Astrocyte (in vitro differentiated cells and primary cell): ENCODE results near the gene EYA2.

ENCODE experiments used
- EZH2 ChIP-seq: IDR thresholded peaks from 2 replicates; pipeline ENCODE4 v1.6.1; 2012; ENCODE audit warnings: mild to moderate bottlenecking, low read length, inconsistent platforms; ENCODE audit not compliant: insufficient read depth
- TF ChIP-seq, protein P1 (sequence below): IDR thresholded peaks from 2 replicates; pipeline ENCODE4 v1.5.1; 2011; ENCODE audit warnings: low read depth, mild to moderate bottlenecking, inconsistent platforms, low read length, moderate library complexity; ENCODE audit not compliant: insufficient read depth

DNA sequence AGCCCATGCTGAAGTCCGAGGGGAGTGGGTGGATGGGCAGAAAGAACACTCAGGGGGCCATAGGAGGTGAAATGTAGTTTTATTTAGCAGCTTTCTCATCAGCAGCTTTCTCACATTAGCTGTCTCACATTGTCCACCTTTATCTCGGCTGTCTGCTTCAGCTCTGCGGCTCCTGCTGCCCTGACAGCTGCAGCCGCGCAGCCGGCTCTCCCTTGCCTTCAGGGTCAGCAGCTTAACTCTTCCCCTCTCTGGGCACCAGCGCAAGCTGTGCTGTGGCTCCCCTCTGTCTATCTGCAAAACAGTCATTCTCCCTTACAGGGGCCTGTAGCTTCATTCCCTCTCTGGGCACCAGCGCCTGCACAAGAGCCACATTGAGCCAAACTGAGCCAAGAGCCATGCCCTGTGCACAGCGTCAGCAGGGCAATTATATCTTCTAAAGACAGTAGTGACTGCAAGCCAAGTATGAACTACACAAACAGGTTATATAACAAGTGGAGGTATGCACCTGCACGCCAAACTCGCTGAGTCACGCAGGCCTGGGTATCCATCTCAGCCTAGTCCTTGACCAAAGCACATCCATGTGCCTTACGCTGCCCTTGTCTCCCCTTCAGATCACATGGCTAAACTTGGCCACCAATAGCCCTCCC, 198.8 kb downstream of the EYA2 start:
- TF ChIP-seq, protein P1, sequence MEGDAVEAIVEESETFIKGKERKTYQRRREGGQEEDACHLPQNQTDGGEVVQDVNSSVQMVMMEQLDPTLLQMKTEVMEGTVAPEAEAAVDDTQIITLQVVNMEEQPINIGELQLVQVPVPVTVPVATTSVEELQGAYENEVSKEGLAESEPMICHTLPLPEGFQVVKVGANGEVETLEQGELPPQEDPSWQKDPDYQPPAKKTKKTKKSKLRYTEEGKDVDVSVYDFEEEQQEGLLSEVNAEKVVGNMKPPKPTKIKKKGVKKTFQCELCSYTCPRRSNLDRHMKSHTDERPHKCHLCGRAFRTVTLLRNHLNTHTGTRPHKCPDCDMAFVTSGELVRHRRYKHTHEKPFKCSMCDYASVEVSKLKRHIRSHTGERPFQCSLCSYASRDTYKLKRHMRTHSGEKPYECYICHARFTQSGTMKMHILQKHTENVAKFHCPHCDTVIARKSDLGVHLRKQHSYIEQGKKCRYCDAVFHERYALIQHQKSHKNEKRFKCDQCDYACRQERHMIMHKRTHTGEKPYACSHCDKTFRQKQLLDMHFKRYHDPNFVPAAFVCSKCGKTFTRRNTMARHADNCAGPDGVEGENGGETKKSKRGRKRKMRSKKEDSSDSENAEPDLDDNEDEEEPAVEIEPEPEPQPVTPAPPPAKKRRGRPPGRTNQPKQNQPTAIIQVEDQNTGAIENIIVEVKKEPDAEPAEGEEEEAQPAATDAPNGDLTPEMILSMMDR = no peak
- no peak for TF ChIP-seq EZH2
